Stimulated activated CD8-positive, alpha-beta memory T cell treated with anti-CD3 and anti-CD28 coated beads, Interleukin-7, amount 100 ng/mL, for 4 hours (primary cell): Measurements from ENCODE around the gene SAMD9L.
A peak's percentile ranks its signal among the peaks of the same experiment; 100 is the strongest.
"Not testable (repeated sequence)": the region's sequence is repeated elsewhere in the genome, so short reads cannot be mapped to it uniquely, and the experiment has no call there.

Experiments
- DNase-seq, 2 donors: peaks; one replicate each; pipeline ENCODE4 v3.0.0-alpha.2; 2020; ENCODE audit warnings: low read depth in 2 of 2

SAMD9L gene

DNA sequence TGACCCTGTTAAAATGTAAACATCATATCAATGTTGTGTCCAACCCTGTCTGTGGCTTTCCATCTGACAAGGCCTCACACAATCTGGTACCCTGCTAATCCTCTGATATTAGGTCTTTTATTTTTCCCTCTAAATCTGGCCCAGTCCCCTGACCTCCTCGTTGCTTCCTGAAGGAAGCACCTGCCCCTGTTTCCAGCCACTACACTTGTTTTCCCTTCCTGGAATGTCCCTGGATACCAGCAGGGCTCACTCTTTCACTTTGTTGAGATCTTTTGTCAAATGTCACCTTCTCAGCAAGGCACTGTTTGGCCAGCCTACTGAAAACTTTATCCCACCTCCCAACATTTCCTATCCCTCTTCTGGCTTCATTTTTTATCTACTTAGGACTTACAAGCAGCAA lies 2.1 kb downstream of the SAMD9L start:
- DNase-seq, result no peak

DNA sequence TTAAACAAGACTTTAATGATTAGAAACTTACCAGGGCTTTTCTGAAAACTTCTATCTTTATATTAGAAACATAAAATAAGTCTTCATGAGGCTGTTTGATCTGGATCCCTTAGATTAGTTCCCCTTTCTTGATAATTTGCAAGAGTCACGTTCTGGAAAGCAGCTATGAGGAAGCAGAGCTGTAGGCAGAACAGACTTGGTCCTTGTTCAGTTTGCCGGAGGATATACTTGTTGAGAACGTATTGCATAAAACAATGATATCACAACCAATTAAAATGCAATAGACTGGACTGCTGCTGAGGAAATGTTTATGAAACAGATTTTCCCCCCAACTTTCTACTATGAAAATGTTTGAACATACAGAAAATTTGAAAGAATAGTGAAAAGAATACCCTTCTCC lies 2.8 kb downstream of the SAMD9L start:
- DNase-seq, result no peak

DNA sequence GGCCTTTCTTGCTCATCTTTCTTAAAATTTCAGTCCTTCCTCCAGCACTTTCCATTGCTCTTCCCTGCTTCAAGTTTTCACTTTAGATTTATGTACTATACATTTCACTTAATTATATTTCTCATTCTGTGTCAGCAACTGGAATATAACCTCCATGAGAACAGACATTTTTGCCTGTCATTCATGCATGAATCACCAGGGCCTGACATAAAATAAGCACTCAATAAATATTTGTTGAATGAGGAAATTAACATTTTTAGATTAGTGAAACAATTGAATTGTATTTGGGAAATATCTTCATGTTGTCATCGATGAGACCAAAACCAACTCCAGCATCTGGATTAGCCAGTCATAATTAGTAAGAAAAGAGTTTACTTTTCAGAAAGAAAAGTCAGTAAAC lies 6.1 kb downstream of the SAMD9L start:
- no peak for DNase-seq

DNA sequence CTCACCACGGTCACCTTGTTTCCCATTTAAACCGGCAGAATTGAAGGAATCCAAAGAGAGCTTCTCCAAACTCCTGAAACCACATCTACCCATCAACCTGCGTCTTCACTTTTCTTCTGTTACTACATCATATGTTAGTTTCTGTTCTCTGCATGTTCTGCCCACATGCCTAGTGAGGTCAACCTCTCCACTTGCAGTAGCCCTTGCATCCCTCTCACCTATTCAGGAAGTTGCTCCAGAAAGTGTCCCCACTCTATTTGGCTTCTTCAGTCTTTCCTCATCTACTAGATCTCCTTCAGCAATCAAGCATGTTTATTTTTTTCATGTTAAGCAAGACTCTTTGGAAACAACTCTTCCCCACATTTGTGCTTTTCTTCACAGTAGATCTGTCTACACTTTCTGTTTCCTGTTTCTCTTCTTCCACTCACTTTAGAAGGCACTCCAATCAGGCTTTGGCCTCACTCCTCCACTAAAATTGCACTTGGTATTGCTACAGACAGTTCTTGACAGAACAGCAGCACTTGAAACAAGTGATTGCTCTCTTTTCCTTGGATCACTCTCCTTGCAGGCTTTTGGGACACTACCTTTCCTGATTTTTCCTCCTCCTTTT lies 7.5 kb downstream of the SAMD9L start:
- no peak for DNase-seq

DNA sequence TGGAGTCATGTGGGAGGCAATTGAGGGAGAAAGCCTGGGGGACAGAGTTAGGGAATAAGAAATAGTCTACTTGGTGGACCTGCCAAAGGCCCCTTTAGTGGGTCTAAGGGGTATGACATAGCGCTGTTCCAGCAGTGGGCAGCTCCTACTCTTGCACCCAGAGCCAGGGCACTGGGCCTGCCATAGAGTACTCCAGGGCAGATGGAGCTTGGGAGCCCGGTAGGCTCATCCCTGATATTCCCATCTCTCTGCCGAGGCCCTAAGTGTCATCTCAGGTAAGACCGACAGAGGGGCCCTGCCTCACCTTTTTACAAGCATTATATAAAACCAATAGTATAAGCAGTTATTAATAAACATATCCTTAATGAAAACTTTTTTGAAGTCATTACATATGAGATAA lies 9.6 kb downstream of the SAMD9L start:
- DNase-seq, result no peak

DNA sequence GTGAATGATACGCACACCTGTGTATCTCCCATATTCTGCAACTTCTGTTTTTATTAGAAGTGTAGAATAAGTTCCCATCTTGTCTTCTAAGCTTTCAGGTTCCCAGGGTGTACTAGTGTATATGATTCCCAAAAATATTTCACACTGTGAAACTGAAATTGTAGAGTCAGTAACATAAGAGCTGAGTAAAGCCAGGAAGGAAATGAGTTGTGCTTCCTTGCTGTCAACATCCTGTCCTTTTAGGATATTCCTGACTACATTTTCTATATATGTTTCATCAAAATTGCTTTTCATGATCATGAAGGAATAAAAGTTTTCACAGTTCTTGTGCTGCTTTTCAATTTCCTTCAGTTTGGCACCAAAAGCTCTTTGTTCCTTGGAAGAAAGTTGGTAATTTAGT lies 15.2 kb downstream of the SAMD9L start:
- no peak for DNase-seq

DNA sequence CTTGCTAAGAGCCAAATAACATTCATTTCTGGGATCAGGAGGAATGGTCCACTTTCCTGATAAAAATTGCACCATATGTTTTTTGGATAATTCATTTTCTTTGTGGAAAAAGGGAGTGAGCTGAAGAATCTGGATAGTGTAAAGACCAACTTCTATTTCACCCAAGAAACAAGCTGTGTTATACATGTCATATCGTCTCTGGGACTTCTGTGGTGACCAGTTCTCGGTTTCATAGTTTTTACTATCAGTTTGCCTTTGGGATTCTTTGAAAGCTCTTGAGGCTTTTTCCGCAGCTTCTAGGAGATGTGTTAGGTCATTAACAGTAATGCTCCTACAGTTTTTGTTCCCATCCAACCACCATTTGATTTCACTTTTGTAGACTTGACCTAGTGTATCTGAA lies 16.0 kb downstream of the SAMD9L start:
- no peak for DNase-seq

DNA sequence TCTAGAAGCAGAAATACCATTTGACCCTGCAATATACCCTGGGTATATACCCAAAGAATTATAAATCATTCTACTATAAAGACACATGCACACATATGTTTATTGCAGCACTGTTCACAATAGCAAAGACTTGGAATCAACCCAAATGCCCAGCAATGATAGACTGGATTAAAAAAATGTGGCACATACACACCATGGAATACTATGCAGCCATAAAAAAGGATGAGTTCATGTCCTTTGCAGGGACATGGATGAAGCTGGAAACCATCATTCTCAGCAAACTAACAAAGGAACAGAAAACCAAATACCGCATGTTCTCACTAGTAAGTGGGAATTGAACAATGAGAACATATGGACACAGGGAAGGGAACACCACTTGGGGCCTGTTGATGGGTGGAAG lies 21.2 kb downstream of the SAMD9L start:
- not testable (repeated sequence) for DNase-seq

DNA sequence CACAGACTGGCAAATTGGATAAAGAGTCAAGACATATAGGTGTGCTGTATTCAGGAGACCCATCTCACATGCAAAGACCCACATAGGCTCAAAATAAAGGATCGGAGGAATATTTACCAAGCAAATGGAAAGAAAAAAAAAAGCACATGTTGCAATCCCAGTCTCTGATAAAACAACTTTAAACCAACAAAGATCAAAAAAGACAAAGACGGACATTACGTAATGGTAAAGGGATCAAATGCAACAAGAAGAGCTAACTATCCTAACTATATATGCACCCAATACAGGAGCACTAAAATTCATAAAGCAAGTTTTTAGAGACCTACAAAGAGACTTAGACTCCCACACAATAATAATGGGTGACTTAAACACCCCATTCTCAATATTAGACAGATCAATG lies 24.7 kb downstream of the SAMD9L start:
- not testable (repeated sequence) for DNase-seq

DNA sequence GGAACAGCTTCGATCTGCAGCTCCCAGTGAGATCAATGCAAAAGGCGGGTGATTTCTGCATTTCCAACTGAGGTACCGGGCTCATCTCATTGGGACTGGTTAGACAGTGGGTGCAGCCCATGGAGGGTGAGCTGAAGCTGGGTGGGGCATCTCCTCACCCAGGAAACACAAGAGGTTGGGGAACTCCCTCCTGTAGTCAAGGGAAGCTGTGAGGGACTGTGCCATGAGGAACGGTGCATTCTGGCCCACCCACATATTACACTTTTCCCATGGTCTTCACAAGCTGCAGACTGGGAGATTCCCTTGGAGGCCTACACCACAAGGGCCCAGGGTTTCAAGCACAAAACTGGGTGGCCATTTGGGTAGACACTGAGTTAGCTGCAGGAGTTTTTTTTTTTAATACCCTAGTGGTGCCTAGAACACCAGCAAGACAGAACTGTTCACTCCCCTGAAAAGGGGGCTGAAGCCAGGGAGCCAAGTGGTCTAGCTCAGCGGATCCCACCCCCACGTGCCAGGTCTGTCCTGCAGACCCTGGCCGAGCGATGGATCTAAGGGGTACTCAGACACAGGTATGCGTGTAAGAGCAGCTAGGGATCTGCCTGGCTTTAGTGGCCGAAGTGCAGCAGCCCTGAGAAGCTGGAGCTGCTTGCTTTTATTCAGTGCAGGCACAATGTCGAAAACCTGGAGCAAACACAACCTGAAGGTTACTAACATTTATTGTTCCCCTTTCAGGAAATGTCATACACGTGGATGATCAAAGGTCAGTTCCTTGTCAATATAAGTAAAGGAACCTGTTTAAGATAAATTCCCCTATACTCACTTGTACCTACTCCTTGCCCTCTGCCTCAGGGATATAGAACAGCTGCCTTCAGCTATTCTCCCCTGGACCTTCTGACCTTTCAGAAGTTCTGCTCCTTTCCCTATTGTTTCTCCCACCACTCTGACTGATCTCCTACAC lies 27.3 kb downstream of the SAMD9L start:
- DNase-seq, result no peak

DNA sequence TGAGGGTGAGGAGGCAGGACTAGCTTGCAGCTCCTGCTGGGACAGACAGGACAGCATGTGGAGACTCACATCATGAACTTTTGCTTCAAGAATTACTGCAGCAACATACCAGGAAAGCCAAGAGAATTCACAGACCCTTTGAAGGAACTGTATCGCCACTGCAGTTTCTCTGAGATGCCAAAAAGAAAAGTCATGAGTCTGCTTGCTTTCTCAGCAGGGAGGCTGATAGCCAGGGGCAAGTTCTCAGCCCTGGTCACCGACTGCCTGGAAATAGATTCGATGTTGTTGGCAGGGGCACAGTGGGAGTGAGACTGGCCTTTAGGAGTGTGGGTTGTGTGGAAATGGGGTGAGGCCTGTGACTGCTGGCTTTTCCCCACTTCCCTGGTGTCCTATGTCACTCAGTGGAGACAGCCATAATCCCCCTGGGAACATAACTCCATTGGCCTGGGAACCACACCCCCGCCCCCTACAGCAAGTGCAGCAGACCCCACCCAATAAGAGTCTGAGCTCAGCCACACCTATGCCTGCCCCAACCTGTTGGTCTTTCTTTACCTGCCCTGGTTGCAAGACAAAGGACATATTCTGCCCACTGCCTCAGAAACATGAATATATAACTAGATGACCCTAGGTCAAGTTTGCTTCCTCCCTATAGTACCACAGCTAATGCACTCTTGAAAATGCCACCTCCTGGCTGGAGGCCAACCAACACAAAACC lies 28.8 kb downstream of the SAMD9L start:
- no peak for DNase-seq

DNA sequence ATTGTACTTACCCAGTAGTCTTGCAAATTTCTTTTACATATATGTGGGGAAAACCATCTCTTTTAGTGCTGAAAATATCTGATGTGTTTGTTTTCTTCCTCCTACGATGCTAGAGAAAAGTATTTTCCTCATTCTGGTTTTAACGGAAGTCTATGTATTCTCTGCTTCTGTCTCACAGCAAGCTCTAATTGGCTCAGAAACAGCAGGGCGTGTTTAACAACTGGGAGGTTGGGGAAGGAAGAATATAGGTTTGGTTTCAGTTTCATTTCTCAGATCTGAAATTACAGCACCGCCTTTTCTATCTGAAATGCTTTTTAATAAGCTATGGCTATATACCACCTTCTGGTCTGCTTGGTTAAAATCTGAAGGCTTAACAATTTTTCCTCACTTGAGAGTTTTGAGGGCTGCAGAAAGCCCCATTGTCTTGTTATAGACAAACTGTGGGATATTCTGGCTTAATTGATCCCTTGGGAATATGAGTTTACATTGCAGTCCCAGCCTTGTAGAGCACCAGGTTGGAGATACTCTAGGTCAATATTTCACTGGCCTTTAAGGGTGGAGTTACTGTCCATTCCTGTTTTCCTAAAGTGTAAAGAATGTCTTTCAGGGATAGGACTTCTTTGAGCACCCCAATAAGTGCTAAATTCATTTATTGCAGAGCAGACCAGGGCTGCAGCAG lies 30.2 kb downstream of the SAMD9L start, which contains the start of gene SAMD9:
Gene SAMD9, minus strand, starts transcription at position 128 of the 679 bp plus-strand sequence. CDS start 11,882 bp downstream, outside the sequence.
- DNase-seq, result peak; percentile 25 to 50

DNA sequence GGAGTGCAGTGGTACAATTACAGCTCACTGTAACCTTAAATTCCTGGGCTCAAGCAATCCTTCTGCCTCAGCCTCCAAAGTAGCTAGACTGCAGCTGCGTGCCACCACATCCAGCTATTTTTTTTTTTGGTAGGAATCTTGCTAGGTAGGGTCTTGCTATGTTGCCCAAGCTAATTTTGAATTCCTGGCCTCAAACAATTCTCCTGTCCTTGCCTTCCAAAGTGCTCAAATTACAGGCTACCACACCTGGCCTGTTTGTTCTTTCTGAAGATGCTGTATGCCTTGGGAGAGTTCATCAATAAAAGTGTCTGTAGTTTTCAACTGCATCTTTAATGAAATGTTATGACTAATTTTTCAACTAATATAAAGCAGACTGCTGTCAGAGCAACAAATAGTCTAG lies 30.9 kb downstream of the SAMD9L start:
- DNase-seq, result no peak

DNA sequence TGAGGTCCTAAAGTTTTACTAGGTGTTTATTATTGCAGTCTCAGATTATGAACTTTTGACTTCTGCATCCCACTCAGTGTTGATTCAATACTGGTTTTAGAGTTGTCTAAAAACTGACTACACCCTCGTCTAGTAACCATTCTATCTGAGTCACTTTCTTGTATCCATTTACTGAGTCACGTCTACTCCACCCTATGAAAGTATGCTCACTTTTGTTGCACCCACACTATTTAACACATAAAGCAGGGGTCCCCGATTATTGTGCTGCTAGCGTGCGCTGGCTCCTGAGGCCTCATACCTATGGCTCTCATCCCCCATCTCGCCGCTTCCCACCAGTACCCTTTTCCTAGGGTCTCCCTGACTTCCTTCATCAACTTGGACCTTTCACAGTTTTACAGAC lies 32.4 kb downstream of the SAMD9L start:
- no peak for DNase-seq

DNA sequence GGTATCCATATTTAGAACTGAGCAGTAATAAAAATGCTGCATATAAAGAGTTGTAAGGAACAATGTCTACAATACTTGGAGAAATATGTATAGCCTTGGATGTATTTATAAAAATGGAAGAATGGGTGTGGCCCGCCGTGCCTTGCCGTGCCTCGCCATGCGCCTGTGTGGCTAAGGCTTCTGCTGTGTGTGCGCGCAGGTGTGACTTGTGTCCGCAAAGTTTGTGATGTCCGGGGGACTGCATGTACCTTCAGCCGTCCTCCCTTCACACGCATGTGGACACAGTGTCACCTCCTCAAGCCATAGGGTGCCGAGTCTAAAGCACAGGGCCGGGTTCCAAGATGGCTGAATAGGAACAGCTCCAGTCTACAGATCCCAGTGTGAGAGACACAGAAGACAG lies 40.2 kb downstream of the SAMD9L start:
- DNase-seq, result no peak

DNA sequence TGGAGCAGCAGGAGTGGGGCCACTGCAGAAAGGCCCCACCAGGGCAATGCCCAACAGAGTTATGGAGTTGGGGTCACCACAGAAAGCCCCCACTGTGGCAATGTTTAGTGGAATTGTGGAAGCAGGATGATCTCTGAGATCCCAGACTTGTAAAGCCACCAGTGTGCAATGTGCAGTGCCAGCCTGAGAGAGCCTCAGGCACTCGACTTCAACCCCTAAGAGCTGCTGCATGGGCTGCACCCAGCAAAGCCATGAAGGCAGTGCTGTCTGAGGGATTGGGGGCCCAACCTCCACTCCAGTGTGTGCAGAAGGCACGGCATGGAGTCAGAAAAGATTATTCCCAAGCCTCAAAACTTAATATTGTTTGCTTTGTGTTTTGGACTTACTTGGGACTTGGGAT lies 50.8 kb downstream of the SAMD9L start:
- DNase-seq, result no peak

DNA sequence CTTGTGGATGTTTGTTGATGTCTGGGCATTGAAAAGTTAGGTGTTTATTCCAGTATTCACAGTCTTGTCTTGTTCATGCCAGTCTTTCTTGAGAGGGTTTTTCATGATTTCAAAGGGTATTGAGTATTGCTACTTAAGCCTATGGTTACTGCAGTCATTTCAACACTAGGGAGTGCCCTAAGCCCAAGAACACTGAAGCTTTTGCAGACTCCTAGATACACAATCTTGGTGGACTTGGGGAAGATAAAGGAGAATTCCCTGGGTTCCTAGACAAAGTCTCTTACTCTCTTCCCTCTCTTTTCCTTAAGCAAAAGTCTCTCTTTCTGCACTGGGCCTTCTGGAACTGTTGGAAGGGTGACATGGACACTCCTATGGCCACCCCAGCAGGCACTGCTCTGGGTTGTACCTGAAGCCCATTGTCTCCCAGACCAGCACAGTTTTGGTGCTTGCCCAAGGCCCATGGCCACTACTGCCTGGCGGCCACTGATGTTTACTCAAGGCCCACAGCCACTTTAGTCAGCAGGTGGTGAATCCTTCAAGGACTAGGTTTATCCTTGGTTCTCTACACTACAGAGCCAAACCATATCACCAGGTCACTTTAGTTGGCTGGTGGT lies 55.3 kb downstream of the SAMD9L start:
- no peak for DNase-seq
